CD4-positive, alpha-beta T cell treated with Interleukin-6 for 4 hours (primary cell): ENCODE data around the gene STYK1.
"Not testable (repeated sequence)": the region's sequence is repeated elsewhere in the genome, so short reads cannot be mapped to it uniquely, and the experiment has no call there.

Experiments
- DNase-seq: peaks from one replicate; pipeline ENCODE4 v3.0.0-alpha.2; 2020; ENCODE audit warnings: mixed read lengths

The STYK1 gene

DNA sequence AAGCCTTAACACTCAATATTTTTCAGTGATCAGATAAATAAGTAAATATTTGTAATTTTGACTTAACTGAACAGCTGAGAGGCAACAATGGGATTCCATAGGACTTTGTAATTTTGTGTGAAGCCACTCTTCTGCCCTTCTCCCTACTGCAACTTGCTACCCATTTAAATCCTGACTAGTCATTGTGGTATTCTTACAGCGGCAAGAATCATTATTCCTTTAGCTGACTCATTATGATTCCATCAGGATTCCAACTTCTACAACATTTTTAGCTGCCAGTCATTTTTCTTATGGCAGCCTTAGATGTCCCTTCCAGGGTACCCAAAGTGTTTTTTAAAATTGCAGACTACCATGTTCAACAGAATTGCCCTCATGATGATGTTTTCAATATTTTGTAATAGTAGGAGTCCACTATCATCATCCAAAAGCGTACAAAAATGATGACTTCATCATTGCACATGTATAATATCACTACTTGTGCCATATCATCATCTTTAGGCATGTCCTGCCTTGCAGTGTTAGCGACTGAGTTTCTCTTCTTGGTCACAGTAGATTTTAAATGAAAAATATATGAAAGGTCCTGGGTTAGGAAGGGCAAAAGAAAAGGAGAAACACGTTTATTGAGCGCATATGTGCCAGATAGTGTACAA is 55.4 kb downstream of the STYK1 start:
- DNase-seq, result no peak

DNA sequence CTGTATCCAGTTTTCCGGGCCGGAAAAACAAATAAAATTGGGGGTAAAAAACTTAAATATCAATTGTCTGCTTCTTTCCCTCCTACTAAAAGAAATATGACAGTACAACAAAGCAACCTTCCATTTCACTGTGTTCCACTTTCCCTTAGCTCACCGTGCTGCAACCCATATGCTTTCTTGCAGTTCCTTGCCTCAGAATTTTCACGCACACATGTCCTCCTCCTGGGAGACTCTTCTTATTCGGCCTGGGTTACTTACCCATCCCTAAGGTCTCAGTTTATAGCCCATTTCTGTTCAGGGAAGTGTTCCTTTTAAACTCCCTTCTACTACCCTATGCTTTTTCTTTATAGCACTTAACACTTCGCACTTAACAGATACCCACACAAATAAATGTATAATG is 56.0 kb downstream of the STYK1 start:
- no peak for DNase-seq

GRCh38 chr12:10615532-10615931 is 58.3 kb downstream of the STYK1 start:
- DNase-seq, result no peak

DNA sequence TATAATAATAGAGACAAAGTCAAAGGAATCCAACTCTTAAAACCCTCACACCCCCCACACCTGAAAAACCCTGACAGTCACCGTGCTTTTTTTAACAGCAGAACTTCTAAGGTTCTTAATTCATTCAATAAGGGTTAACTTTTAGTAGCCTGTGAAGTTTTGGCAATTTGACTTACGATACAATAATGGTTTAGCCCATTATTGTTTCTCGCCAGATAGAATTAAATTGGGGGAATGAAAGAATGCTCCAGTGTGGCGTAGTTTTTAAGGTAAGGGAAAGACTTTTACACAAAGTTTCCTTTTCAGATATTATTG is 59.8 kb downstream of the STYK1 start:
- DNase-seq, result no peak

- peak; percentile 96 for DNase-seq
Measured at GRCh38 chr12:10613349-10614055, 60.4 kb downstream of the STYK1 start, which contains the start of gene MAGOHB. Gene MAGOHB, minus strand, starts transcription at chr12:10613609. Its CDS starts 77 bp downstream, at chr12:10613532.

GRCh38 chr12:10612984-10613348 is 60.9 kb downstream of the STYK1 start:
- no peak for DNase-seq

GRCh38 chr12:10612110-10612509 is 61.7 kb downstream of the STYK1 start:
- no peak for DNase-seq

DNA sequence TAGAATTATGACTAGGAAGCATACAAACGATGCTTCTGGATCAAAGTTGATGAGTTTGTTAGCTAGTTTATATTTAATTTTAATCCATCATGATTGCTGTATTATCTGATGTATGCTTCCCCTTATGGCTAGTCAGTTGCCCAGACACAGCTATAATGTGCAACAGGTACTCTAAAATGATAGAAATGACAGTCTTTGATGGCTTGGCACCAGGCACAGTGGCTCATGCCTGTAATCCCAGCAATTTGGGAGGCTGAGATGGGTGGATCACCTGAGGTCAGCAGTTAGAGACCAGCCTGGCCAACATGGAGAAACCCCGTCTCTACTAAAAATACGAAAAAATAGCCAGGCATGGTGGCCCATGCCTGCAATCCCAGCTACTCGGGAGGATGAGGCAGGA is 62.6 kb downstream of the STYK1 start:
- not testable (repeated sequence) for DNase-seq

- DNase-seq, result no peak
Measured at GRCh38 chr12:10610188-10610587, 63.7 kb downstream of the STYK1 start.

DNA sequence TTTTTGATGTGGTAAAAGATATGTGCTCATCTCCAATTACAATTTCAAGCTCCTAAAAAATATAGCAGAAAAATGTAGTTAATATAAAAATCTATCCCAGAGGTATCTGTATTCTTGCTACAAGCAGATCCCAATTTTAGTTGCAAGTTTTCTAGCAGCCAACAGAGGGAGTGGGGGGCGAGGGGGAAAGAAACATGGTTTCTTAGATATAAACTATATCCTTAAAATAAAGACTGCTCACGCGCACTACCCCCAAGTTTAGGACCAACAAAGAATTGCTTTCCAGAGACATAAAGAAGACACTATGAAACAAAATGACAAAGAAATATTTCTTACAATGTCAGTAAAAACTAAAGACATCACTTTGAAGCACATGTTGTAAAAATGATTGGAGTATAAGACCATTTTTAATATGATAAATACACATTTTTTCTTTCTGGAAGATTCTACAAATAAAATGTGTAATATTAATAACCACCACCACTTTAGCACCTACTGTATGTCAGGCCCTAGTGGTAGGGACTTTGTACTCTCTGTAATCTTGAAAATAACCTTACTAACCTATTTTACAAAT is 65.9 kb downstream of the STYK1 start:
- no peak for DNase-seq

DNA sequence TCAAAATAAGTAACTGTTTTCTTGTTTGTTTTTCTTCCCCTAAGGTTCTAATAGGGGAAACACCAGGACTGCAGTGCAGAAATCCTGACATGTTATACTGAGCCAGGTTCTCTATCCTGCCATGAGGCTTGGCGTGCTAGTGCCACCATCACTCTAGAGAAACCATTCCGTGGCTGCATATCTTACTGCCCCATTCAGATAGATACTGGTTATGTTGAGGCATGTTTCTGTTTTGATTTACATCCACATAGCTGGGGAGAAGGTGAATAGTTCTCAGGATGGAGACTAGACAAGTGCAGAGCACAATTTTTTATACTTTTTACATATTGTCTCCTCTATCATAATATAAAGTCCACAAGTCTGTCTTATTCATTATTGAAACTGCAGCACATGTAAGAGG is 72.0 kb downstream of the STYK1 start:
- no peak for DNase-seq

GRCh38 chr12:10600988-10601387 is 72.9 kb downstream of the STYK1 start:
- no peak for DNase-seq

GRCh38 chr12:10595881-10596280 is 78.0 kb downstream of the STYK1 start:
- no peak for DNase-seq

GRCh38 chr12:10590966-10591365 is 82.9 kb downstream of the STYK1 start:
- no peak for DNase-seq

GRCh38 chr12:10584415-10584814 is 89.4 kb downstream of the STYK1 start:
- no peak for DNase-seq

GRCh38 chr12:10582704-10583103 is 91.1 kb downstream of the STYK1 start:
- no peak for DNase-seq

- not testable (repeated sequence) for DNase-seq
Measured at GRCh38 chr12:10582133-10582532, 91.7 kb downstream of the STYK1 start.

DNA sequence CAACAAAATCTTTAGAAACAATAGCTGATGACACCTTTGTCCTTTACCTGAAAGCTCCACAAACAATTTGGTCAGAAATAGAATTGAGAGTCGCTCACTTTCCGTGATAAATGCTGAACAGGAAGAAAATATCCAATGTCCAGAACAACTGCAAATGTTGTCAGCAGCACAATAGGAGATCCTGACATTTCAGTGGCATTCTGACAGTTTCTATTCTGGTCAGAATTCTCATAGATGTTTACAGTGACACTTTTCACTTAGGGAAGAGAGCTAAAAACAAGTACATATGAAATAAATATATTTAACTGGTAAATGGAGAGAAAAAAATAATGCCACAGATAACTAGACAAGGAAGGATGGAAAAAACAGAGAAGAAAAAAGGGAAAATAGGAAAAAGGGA is 99.5 kb downstream of the STYK1 start:
- no peak for DNase-seq

GRCh38 chr12:10572021-10572490 is 101.8 kb downstream of the STYK1 start:
- not testable (repeated sequence) for DNase-seq

DNA sequence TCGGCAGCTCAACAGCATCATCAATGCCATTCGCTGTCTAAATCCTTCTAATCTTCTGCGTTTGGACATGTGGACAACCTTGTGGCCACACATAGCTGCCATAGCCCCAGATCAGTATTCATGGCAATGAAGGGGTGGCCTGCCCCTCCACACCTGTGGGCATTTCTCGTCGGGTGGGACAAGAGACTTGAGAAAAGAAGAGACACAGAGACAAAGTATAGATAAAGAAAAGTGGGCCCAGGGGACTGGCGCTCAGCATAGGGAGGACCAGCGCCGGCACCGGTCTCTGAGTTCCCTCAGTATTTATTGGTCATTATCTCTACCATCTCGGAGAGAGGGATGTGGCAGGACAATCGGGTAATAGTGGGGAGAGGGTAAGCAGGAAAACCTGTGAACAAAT is 102.7 kb downstream of the STYK1 start:
- no peak for DNase-seq
